B cell (primary cell): ENCODE data around the gene CASKIN2.

Experiments
- EZH2 ChIP-seq: IDR thresholded peaks from 2 replicates; pipeline ENCODE4 v1.6.1; 2012; ENCODE audit warnings: borderline replicate concordance, low read depth, mild to moderate bottlenecking, moderate library complexity, low read length; ENCODE audit not compliant: insufficient read depth, poor library complexity, severe bottlenecking
- TF ChIP-seq, protein P1 (sequence below): fragments of 200-600 bp; IDR thresholded peaks from one replicate; pipeline ENCODE4 v1.8.0; 2022; ENCODE audit warnings: antibody characterized with exemption, mild to moderate bottlenecking

DNA sequence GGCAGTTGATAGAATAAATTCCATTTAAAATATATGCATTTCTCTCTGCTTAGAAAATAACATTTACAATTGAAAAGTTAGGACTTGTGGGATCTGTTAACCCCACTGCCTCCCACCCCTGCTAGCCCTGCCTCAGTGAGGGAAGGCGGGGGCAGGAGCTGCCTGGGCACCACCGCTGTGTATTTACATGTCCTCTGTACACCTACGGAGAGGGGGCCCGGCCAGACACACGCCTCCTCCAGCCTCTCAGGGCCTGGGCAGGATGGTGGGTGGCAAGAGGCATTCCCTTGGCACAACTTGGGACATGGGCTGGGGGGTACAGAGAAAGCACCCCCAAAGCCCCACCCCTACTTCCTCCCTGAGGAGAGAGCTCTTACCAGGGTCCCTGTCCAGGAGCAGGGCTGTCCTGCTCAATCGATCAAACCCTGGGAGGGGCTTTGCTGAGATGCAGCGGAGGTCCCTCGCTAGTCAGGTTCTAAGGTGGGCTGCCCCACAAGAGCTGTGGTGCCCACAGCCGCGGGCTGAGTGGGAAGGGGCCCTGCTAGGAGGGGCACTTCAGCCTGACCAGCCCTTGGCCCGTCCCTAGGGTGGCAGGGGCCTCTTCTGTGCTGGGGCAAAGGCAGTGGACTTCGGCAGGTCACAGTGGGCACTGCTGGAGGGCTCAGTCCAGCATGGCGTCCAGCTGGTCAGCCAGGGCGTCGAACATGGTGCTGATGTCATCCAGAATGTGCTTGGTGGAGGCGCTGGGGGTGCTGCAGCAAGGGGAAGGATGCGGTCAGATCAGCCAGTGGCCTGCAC, 14.7 kb downstream of the CASKIN2 start:
- TF ChIP-seq, protein P1, sequence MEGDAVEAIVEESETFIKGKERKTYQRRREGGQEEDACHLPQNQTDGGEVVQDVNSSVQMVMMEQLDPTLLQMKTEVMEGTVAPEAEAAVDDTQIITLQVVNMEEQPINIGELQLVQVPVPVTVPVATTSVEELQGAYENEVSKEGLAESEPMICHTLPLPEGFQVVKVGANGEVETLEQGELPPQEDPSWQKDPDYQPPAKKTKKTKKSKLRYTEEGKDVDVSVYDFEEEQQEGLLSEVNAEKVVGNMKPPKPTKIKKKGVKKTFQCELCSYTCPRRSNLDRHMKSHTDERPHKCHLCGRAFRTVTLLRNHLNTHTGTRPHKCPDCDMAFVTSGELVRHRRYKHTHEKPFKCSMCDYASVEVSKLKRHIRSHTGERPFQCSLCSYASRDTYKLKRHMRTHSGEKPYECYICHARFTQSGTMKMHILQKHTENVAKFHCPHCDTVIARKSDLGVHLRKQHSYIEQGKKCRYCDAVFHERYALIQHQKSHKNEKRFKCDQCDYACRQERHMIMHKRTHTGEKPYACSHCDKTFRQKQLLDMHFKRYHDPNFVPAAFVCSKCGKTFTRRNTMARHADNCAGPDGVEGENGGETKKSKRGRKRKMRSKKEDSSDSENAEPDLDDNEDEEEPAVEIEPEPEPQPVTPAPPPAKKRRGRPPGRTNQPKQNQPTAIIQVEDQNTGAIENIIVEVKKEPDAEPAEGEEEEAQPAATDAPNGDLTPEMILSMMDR: no peak
- no peak for TF ChIP-seq EZH2
